ENCODE measurements around the gene EVI5L.

DNA sequence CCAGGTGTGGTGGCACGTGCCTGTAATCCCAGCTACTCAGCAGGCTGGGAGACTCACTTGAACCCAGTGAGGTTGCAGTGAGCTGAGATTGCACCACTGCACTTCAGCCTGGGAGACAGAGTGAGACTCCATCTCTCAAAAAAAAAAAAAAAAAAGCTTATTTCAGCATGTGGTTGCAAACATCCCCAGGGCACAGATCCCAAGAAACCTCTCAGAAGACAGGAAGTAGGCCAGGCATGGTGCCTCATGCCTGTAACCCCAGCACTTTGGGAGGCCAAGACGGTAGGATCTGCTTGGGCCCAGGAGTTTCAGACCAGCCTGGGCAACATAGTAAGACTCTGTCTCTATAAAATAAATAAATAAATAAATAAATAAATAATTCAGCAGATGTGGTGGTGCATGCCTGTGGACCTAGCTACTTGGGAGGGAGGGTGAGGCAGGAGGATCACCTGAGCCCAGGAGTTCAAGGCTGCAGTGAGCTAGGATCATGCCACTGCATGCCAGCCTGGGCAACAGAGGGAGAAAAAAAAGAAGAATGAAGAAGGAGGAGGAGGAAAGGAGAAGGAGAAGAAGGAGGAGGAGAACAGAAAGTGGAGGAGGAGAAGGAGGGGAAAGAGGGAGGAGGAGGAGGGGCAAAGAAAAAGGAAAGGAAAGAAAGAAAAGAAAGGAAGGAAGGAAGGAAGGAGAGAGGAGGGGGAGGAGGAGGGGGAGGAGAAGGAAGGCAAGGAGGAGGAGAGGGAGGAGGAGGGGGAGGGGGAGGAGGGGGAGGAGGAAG lies 54.0 kb downstream of the EVI5L start:
- TF ChIP-seq, protein P1, sequence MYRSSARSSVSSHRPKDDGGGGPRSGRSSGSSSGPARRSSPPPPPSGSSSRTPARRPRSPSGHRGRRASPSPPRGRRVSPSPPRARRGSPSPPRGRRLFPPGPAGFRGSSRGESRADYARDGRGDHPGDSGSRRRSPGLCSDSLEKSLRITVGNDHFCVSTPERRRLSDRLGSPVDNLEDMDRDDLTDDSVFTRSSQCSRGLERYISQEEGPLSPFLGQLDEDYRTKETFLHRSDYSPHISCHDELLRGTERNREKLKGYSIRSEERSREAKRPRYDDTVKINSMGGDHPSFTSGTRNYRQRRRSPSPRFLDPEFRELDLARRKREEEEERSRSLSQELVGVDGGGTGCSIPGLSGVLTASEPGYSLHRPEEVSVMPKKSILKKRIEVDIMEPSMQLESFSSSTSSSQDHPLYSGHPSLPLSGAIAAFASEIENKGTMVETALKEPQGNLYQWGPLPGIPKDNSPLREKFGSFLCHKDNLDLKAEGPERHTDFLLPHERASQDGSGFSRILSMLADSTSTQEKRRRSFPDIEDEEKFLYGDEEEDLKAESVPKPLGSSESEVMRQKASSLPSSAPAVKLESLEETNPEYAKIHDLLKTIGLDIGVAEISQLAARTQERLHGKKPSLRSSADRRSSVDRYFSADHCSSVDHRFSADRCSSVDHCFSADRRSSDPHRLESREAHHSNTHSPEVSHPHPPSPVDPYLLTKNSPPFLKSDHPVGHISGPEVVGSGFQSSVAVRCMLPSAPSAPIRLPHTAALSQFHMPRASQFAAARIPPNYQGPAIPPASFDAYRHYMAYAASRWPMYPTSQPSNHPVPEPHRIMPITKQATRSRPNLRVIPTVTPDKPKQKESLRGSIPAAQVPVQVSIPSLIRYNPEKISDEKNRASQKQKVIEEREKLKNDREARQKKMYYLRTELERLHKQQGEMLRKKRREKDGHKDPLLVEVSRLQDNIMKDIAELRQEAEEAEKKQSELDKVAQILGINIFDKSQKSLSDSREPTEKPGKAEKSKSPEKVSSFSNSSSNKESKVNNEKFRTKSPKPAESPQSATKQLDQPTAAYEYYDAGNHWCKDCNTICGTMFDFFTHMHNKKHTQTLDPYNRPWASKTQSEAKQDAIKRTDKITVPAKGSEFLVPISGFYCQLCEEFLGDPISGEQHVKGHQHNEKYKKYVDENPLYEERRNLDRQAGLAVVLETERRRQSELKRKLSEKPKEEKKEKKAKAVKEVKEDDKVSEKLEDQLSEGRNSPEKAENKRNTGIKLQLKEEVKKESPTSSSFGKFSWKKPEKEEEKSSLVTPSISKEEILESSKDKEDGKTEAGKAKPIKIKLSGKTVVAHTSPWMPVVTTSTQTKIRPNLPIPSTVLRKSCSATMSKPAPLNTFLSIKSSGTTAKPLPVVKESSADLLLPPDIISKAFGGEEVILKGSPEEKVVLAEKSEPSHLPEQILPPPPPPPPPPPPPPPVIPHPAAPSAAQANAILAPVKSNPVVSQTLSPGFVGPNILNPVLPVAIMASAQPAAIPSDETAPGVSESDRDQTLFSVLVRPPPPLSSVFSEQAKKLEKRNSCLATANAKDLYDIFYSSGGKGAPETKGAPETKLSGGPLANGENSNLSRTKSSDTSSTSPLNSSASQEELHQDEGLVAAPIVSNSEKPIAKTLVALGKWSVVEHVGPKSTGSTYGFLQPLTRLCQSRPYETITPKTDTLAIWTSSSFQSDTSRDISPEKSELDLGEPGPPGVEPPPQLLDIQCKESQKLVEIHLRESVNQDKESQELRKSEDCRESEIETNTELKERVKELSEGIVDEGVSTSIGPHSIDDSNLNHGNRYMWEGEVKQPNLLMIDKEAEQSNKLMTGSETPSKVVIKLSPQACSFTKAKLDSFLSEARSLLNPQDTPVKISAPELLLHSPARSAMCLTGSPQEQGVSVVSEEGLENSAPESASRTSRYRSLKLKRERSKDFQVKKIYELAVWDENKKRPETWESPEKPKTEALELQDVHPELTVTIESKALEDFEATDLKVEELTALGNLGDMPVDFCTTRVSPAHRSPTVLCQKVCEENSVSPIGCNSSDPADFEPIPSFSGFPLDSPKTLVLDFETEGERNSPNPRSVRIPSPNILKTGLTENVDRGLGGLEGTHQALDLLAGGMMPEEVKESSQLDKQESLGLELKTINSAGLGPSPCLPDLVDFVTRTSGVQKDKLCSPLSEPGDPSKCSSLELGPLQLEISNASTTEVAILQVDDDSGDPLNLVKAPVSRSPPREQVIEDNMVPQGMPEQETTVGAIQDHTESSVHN (CRISPR knock-in tag; IDR thresholded peaks at IDR 0.05) = no peak
- TF ChIP-seq, protein P2, sequence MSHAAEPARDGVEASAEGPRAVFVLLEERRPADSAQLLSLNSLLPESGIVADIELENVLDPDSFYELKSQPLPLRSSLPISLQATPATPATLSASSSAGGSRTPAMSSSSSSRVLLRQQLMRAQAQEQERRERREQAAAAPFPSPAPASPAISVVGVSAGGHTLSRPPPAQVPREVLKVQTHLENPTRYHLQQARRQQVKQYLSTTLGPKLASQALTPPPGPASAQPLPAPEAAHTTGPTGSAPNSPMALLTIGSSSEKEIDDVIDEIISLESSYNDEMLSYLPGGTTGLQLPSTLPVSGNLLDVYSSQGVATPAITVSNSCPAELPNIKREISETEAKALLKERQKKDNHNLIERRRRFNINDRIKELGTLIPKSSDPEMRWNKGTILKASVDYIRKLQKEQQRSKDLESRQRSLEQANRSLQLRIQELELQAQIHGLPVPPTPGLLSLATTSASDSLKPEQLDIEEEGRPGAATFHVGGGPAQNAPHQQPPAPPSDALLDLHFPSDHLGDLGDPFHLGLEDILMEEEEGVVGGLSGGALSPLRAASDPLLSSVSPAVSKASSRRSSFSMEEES (CRISPR knock-in tag; IDR thresholded peaks at IDR 0.05) = no peak
- TF ChIP-seq ZNF160 (CRISPR knock-in tag; IDR thresholded peaks at IDR 0.05) (no peak), YEATS2 (CRISPR knock-in tag; IDR thresholded peaks at IDR 0.05; ENCODE audit: borderline replicate concordance) (no peak), ETV6 (CRISPR knock-in tag; conservative IDR thresholded peaks at IDR 0.05) (no peak), POGZ (CRISPR knock-in tag; IDR thresholded peaks at IDR 0.05) (no peak), RFX5 (IDR thresholded peaks at IDR 0.05; ENCODE audit: low read depth, low read length) (no peak), CREM (IDR thresholded peaks at IDR 0.05) (no peak), CREM (CRISPR knock-in tag; IDR thresholded peaks at IDR 0.05) (no peak), POLR2AphosphoS5 (IDR thresholded peaks at IDR 0.05; ENCODE audit: low read depth, low read length) (no peak), YY1 (IDR thresholded peaks at IDR 0.05; ENCODE audit: insufficient read depth, insufficient replicate concordance, low read depth, low read length) (no peak)
- TF ChIP-seq, protein P3, sequence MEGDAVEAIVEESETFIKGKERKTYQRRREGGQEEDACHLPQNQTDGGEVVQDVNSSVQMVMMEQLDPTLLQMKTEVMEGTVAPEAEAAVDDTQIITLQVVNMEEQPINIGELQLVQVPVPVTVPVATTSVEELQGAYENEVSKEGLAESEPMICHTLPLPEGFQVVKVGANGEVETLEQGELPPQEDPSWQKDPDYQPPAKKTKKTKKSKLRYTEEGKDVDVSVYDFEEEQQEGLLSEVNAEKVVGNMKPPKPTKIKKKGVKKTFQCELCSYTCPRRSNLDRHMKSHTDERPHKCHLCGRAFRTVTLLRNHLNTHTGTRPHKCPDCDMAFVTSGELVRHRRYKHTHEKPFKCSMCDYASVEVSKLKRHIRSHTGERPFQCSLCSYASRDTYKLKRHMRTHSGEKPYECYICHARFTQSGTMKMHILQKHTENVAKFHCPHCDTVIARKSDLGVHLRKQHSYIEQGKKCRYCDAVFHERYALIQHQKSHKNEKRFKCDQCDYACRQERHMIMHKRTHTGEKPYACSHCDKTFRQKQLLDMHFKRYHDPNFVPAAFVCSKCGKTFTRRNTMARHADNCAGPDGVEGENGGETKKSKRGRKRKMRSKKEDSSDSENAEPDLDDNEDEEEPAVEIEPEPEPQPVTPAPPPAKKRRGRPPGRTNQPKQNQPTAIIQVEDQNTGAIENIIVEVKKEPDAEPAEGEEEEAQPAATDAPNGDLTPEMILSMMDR (CRISPR knock-in tag; IDR thresholded peaks at IDR 0.05) = no peak
- TF ChIP-seq, protein P4, sequence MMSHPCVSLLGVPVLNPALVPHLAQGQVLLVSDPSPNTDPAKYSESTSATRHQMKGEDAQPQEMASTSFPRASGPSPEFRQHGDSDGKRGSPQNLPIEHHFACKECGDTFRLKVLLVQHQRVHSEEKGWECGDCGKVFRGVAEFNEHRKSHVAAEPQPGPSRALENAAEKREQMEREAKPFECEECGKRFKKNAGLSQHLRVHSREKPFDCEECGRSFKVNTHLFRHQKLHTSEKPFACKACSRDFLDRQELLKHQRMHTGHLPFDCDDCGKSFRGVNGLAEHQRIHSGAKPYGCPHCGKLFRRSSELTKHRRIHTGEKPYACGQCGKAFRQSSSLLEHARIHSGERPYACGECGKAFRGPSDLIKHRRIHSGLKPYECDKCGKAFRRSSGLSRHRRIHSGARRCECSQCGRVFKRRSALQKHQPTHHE (CRISPR knock-in tag; IDR thresholded peaks at IDR 0.05; ENCODE audit: borderline replicate concordance) = no peak
